Measurements from ENCODE around the gene FAM221A.

The FAM221A gene

DNA sequence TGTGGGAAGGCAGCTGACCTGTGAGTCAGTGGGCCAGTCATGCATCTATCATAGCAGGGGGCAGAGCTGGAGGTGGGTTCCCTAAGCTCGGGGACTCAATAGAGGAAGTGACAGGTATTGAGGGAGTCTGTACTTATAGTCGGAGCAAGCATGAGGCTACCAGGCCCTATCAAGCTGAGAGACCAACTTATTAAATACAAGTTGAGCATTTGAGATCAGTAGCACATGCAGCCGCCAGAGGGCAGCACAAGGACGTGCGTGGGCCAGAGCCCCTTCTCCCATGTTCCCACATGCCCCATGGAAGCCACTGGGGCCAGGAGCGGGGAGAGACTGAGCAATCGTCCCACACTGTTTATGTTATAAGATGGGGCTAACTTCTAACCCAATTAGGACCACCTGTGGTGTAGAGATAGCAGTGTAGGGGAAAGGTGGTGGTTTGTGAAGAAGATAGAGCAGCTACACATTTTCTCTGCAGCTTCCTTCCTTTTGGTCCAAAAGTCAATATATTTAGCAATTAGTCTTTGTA lies 17.0 kb downstream of the FAM221A start:
- no peaks in the 10 kb centered on the region for H3F3A ChIP-seq (ENCODE audit: insufficient read depth)
- no peaks in the 10 kb centered on the region for H3K9me3 ChIP-seq (ENCODE audit: insufficient read depth, low read length)
- no peaks in the 10 kb centered on the region for H3K9me2 ChIP-seq (replicated peaks; ENCODE audit: insufficient read depth, low read length)
- H3K4me2 ChIP-seq (ENCODE audit: low read depth, low read length, poor library complexity, severe bottlenecking), result no peak overlapping the region
- no peak overlapping the region for H3K4me3 ChIP-seq (ENCODE audit: insufficient read depth, low read length, poor library complexity, severe bottlenecking)
- TF ChIP-seq, protein P1, sequence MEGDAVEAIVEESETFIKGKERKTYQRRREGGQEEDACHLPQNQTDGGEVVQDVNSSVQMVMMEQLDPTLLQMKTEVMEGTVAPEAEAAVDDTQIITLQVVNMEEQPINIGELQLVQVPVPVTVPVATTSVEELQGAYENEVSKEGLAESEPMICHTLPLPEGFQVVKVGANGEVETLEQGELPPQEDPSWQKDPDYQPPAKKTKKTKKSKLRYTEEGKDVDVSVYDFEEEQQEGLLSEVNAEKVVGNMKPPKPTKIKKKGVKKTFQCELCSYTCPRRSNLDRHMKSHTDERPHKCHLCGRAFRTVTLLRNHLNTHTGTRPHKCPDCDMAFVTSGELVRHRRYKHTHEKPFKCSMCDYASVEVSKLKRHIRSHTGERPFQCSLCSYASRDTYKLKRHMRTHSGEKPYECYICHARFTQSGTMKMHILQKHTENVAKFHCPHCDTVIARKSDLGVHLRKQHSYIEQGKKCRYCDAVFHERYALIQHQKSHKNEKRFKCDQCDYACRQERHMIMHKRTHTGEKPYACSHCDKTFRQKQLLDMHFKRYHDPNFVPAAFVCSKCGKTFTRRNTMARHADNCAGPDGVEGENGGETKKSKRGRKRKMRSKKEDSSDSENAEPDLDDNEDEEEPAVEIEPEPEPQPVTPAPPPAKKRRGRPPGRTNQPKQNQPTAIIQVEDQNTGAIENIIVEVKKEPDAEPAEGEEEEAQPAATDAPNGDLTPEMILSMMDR (IDR thresholded peaks at IDR 0.05; ENCODE audit: insufficient read depth, low read length, poor library complexity, severe bottlenecking), result peak; percentile 92
- no peak for TF ChIP-seq EZH2phosphoT487 (conservative IDR thresholded peaks at IDR 0.05; ENCODE audit: low read length)
- no peaks in the 10 kb centered on the region for H3K27me3 ChIP-seq (ENCODE audit: low read length)
- no peak overlapping the region for H3K9ac ChIP-seq (ENCODE audit: low read length)
- H2AFZ ChIP-seq (ENCODE audit: low read depth, low read length, severe bottlenecking), result peak overlapping the region; percentile 53
- H3K27ac ChIP-seq (ENCODE audit: low read depth, low read length), result no peak overlapping the region
- H3K79me2 ChIP-seq (ENCODE audit: insufficient read depth, low read length), result no peaks in the 10 kb centered on the region
- no peaks in the 10 kb centered on the region for H4K20me1 ChIP-seq (ENCODE audit: low read depth, low read length)
- H3K36me3 ChIP-seq (ENCODE audit: low read length), result 0 out of 2 replicates have a peak, but pooled peaks cover 5% of the 10 kb centered on the region

DNA sequence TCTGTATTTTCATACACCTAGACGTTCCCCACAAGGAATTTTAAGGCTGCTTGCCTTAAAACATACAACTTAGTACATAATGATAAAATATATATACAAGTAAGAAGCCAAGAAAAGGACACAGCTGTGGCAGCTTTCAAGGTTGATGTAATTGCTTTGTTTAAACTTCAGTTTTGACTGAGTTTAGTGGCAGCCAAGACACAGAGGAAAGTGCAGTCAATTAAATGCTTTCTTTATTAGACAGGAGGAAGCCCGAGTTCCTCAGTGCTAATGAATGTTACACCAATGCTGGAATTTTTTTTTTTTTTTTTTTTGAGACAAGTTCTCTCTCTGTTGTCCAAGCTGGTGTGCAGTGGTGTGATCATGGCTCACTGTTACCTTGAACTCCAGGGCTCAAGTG lies 18.8 kb downstream of the FAM221A start:
- TF ChIP-seq, protein P1 (IDR thresholded peaks at IDR 0.05; ENCODE audit: insufficient read depth, low read length, poor library complexity, severe bottlenecking), result no peak
- TF ChIP-seq EZH2phosphoT487 (conservative IDR thresholded peaks at IDR 0.05; ENCODE audit: low read length), result no peak
- no peaks in the 10 kb centered on the region for H3K36me3 ChIP-seq (ENCODE audit: low read length)
- H3K4me2 ChIP-seq (ENCODE audit: low read depth, low read length, poor library complexity, severe bottlenecking), result no peak overlapping the region
- H3K9me3 ChIP-seq (ENCODE audit: insufficient read depth, low read length), result no peaks in the 10 kb centered on the region
- H3F3A ChIP-seq (ENCODE audit: insufficient read depth), result no peaks in the 10 kb centered on the region
- H3K27me3 ChIP-seq (ENCODE audit: low read length), result no peaks in the 10 kb centered on the region
- H3K79me2 ChIP-seq (ENCODE audit: insufficient read depth, low read length), result no peaks in the 10 kb centered on the region
- no peak overlapping the region for H3K9ac ChIP-seq (ENCODE audit: low read length)
- no peak overlapping the region for H3K4me3 ChIP-seq (ENCODE audit: insufficient read depth, low read length, poor library complexity, severe bottlenecking)
- H3K9me2 ChIP-seq (replicated peaks; ENCODE audit: insufficient read depth, low read length), result no peaks in the 10 kb centered on the region
- no peaks in the 10 kb centered on the region for H4K20me1 ChIP-seq (ENCODE audit: low read depth, low read length)
- H3K27ac ChIP-seq (ENCODE audit: low read depth, low read length), result no peak overlapping the region
- H2AFZ ChIP-seq (ENCODE audit: low read depth, low read length, severe bottlenecking), result no peak overlapping the region

- no peaks in the 10 kb centered on the region for H3F3A ChIP-seq (ENCODE audit: insufficient read depth)
- H3K9me2 ChIP-seq (replicated peaks; ENCODE audit: insufficient read depth, low read length), result no peaks in the 10 kb centered on the region
- peaks cover under 1% of the 10 kb centered on the region; the same call in 1 of the 2 replicates for H3K9me3 ChIP-seq (ENCODE audit: insufficient read depth, low read length)
- no peak overlapping the region for H2AFZ ChIP-seq (ENCODE audit: low read depth, low read length, severe bottlenecking)
- no peaks in the 10 kb centered on the region for H4K20me1 ChIP-seq (ENCODE audit: low read depth, low read length)
- no peak overlapping the region for H3K27ac ChIP-seq (ENCODE audit: low read depth, low read length)
- H3K36me3 ChIP-seq (ENCODE audit: low read length), result no peaks in the 10 kb centered on the region
- H3K4me3 ChIP-seq (ENCODE audit: insufficient read depth, low read length, poor library complexity, severe bottlenecking), result no peak overlapping the region
- H3K4me2 ChIP-seq (ENCODE audit: low read depth, low read length, poor library complexity, severe bottlenecking), result no peak overlapping the region
- TF ChIP-seq, protein P1 (IDR thresholded peaks at IDR 0.05; ENCODE audit: insufficient read depth, low read length, poor library complexity, severe bottlenecking), result no peak
- TF ChIP-seq EZH2phosphoT487 (conservative IDR thresholded peaks at IDR 0.05; ENCODE audit: low read length), result no peak
- no peaks in the 10 kb centered on the region for H3K79me2 ChIP-seq (ENCODE audit: insufficient read depth, low read length)
- no peaks in the 10 kb centered on the region for H3K27me3 ChIP-seq (ENCODE audit: low read length)
- no peak overlapping the region for H3K9ac ChIP-seq (ENCODE audit: low read length)
These were observed 20.0 kb downstream of the FAM221A start for GRCh38 chr7:23700046-23700445.
